ENCODE results near the gene OSBPL7.

OSBPL7 gene, protein sequence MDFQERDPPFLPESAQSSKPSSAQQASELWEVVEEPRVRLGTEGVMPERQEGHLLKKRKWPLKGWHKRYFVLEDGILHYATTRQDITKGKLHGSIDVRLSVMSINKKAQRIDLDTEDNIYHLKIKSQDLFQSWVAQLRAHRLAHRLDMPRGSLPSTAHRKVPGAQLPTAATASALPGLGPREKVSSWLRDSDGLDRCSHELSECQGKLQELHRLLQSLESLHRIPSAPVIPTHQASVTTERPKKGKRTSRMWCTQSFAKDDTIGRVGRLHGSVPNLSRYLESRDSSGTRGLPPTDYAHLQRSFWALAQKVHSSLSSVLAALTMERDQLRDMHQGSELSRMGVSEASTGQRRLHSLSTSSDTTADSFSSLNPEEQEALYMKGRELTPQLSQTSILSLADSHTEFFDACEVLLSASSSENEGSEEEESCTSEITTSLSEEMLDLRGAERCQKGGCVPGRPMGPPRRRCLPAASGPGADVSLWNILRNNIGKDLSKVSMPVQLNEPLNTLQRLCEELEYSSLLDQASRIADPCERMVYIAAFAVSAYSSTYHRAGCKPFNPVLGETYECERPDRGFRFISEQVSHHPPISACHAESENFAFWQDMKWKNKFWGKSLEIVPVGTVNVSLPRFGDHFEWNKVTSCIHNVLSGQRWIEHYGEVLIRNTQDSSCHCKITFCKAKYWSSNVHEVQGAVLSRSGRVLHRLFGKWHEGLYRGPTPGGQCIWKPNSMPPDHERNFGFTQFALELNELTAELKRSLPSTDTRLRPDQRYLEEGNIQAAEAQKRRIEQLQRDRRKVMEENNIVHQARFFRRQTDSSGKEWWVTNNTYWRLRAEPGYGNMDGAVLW

DNA sequence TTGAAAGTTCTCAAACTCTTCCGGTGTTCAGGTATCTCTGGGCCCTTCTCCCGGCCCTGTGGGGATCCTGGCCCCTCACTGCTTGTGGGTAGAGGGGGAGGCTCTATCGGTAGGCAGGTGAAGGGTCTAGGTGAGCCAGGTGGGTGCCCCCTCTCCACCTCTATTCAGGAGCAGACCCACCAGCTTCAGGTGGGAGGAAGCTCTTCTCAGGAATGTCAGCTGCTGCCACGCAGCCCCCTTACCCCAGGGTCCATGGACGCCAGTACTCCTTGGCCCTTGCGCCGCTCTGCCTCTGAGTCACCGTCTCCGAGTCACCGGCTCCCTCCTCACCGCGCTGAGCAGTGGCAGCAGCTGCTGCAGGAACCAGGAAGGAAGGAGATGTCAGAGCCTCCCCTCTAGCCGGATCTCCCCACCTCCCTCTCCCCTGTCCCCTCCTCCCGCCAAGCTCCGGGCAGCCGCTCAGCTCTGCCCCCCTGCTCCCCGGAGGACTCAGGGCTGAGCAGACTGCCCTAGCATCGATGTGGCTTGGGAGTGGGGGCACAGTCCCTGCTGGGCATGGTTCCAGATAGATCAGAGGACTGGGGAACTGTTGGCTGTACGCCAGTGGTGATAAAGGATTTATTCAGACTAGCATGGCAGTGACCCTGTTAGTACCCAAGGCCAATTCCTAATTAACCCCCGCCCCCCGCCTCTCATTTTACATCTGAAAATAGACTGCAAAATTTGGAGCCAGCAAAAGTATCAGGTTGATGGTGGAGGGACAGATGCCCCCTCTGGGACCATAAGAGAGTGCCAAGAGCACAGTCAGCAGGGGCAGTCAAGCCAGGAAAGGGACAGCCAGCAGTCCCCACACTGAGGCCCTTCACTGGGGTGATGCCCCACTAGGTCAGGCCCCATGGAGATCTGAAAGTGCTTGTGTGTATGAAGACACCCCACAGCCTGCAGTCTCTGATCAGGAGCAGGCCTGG is at the start of gene OSBPL7:
Gene OSBPL7 (minus strand): TSS at position 371 of the 968 bp plus-strand sequence. CDS start 1,516 bp downstream, outside the sequence.
- peak; percentile 41 for DNase-seq (ENCODE audit: low read depth)

DNA sequence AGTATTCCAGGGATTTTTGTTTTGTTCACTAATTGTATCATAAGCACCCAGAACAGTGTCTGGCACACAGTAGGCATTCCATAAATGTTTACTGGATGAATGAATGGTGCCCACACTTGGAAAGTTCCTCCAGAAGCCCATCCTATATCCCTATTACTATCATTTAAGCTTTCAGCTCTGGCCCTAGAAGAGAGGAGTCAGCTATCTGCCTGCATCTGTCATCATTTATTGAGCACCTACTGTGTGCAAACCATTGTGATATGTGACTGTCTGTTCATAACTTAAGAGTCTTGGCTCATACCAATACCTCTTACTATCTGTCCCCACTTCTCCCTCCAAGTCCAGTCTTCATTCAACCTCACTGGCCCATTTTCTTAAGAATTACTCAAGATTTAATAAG is 49.5 kb upstream of the OSBPL7 start:
- no peak for DNase-seq (ENCODE audit: low read depth)

DNA sequence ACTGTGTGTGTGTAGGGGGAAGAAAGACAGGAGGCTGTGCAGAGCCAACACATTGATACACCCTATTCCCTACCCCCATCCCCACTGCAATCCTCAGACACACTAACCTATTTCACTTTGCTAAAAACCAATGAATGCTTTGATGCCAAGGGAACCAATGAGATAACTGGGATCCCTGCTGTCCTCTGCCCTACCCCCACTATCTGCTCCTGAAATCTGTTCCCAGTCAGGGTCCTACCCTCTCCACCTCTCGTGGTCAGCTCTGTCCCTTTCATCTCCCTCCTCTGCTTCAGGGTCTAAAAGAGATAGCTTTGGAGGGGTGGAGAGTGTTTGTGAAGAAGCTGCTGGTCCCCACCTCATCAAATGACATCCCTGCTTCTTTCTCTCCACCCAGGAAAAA is 48.5 kb upstream of the OSBPL7 start:
- DNase-seq (ENCODE audit: low read depth), result no peak

DNA sequence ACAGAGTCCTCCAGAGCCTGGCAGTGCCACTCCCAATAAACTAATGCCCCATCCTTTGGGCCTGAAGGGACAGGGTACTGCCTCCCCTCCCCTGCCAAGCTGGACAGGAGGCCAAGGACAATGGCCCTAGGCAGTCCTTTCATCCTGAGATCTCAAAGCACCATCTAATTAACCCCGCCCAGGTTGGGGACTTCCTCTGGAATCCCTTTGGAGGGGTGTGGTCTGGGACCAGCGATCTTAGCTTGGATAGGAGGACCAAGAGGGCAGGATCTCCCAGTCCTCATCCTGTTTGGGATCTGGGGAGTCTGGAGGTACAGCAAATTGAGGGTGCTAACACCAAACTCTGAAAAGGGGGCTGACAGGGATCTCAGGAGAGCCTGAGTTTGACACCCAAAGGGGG is 47.5 kb upstream of the OSBPL7 start:
- DNase-seq (ENCODE audit: low read depth), result no peak

DNA sequence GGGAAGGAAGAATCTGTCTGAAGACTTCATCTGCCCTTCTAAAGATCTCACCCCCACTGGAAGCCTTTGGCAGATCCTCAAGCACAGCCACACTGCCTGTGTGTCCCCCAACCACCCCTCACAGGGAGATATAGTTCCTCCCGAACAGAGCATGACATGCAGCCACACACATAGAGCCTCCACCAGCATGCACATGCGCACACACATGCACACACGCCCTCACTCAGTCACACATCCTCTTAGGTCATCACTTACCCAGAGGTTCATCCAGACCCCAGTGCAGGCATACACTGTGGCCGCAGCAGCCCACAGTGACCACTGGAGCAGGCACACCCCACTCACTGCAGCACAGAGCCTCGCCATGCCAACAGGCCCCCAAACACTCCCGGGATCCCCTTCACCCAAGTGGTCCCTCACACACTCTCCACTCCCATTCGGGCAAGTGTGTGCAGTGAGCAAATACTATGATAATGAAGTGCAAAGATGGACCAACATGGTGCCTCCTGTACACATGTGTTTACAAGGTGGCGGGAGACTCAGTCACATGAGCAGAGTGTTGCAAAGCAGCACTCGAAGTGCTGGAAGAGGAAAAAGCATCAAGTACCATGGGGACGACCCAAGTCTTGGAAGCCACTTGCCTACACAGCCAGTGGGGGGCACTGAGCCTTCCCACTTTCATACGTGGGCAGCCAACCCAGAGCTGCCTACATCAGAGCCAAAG is 46.4 kb upstream of the OSBPL7 start:
- DNase-seq (ENCODE audit: low read depth), result no peak

DNA sequence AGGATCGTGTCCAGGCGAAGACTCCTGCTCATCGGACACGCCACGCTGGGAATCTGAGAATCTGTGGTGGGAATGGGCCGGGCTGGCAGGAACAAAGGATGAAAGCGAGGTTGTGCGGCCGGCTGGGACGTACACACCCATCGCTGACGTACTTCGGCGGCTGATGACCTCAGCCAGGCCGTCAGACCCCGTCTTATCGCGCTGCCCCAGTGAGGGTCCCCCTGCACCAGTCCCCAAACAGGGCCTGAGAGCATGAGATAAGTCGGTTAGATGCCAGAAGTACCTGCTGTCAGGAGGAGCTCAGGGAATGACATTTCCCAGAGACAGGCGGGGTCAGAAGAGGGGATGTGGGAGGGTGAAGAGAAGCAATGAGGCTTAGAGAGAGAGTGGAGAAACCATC is 45.3 kb upstream of the OSBPL7 start:
- DNase-seq (ENCODE audit: low read depth), result no peak

DNA sequence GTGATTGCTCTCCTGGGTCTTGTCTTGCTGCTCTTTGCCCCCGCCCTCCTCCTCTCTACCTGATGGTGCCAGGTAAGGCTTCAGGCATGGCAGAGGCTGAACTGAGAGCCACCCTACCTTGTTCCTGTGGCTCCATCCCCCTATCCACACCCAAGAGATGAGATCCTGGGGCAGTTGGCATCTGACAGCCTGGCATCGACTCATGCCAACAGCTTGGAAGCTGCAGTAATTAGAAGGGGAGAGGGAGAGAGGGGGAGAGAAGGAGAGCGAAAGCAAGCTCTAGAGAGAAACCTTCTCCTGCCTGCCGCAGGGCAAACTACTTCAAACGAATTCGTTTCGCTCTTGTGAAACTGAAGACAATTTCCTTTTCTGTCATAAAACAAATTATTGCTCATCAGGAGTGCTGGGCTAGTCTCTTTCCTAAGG is 43.2 kb upstream of the OSBPL7 start:
- DNase-seq (ENCODE audit: low read depth), result no peak

DNA sequence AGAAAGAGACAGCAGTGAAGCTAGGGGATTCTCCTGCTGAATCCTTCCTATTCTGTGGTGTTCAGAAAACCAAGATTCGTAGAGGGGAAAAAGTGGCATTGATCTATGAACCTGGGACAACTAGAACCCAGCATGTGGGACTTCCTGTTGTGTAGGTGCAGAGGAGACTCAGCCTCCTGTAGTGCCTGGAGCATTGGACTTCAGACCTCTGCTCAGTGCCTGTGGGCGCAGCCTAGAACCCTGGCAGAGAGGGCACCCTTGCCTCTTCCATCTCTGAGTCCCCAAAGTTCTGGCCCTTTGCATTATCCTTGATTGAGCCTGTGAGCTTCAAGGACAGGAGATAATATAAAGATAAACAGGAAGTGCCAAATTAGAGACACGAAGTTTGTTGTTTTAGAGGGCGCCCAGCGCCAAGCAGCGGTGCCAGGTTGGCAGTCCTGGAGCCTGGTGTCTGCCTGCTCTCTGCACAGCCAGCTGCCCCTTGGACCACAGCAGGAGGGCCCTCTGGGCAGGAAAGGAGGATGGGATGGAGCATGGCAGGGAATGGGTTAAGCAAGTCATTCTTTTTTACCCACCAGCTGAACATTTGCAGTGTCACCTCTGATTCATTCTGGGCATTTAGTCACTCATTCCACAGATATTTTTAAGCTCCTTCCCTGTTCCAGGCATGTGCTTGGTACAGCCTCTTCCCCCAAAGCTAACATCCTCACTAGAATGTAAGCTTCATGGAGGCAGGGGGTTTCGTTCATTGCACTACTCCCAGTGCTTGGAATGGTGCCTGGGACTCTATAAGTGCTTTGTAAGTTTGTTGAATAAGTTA is 41.2 kb upstream of the OSBPL7 start:
- DNase-seq (ENCODE audit: low read depth), result no peak

DNA sequence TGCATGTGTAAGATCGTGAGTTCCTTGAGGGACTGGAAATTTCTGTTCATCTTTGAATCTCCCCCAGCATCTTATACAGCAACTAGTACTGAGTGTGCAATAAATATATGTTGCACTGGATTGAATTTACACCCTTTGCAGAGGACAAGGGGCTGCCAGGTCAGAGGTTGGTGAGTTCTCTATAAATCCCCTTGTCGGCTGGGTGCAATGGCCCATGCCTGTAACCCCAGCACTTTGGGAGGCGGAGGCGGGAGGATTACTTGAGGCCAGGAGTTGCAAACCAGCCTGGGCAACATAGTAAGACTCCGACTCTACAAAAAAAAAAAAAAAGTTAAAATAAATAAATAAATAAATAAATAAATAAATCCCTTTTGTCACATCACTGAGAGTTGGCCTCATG is 38.8 kb upstream of the OSBPL7 start:
- DNase-seq (ENCODE audit: low read depth), result no peak

DNA sequence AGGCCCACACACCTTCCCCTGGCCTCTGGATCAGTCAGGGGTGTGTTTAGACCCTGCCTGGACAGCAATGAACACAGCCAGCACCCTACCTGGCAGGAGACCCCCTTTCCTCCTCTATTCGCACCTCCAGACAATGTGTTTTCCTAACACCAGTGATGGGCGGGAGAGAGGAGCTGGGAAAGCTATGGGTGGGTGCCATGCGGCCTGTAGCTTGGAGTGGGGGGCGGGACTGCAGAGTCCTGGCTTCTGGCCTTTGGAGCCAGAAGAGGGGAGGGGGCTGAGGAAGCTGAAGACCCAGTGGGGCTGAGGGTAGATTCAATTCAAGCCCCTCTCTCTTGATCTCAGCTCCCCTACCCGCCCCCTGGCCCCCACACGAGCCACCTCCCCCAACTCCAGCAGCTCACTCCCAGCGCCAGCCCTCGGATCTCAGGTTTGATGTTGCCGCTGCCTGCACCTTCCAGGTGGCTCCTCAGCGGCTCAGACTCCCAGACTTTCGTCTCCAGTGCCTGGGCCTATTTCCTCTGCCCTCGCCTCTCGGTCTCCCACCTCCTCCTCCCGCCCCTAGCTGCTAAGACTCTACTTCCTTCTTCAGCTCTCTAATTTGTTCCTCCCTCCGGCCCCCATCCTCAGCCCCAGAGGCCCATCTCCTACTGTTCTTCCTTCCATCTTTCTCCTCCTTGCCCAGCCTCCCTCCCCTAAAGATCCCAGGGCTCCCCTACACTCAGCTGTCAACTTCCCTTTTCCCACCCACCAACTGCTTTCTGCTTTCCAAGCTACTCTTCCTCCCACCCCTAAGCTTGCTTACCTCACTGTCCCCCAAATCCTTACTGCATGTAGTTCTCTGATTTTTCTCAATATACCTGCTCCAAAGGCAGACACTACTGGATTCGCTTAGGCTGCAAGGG is 36.2 kb upstream of the OSBPL7 start:
- DNase-seq (ENCODE audit: low read depth), result no peak

DNA sequence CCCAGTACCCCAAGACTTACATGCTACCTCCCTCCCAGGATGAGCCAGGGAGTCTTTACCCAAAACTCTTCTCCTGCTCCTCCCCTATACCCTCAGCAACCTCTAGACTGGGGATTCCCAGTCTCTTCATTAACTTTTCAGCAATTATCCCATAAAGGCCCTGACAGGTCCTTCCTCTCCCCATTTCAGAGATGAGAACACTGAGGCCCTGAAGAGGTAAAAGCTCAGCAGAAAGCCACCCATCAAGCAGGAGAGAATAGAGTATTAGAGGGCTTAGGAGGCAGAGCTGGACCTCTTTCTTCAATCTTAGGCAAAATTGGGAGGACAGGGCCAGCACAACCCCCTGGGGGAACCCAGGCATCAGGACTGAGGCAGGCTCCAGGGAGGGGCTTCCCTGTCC is 35.2 kb upstream of the OSBPL7 start:
- no peak for DNase-seq (ENCODE audit: low read depth)

DNA sequence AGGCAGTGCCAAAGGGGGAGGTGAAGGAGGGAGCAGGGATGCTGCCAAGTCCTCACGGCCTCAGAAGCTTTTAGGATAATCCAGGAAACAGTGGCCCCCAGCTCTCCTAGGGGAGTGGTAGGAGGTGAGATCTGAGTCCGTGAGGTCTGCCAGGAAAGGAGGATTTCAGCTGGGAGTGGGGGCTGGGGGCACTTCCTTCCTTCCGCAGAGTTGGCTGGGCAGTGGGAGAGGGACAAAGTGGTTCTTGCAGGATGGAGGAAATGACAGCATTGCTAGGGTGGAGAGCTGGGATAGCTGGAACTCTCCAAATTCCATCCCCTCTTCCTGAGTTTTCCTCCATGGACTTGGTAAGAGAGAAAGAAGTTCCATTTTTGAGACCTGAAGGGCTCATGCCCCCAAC is 34.1 kb upstream of the OSBPL7 start:
- no peak for DNase-seq (ENCODE audit: low read depth)

DNA sequence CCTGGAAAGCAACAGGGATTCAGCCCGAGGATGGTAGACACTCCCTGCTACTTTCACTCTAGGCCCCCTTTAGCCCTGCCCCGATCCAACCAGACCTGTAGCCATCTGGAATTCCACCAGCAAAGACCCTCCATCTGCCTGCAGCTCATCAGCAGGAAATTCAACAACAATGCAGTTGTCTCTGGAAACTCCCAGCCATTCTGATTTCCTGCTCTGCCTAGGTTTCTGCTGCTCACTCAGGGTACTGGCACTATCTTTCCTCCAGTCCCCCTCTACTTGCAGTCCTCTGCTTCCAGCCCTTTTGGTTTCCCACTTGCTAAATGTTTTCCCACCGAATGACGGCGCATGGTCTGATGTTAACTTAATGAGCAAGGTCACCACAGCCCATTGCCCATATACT is 32.0 kb upstream of the OSBPL7 start:
- DNase-seq (ENCODE audit: low read depth), result no peak

DNA sequence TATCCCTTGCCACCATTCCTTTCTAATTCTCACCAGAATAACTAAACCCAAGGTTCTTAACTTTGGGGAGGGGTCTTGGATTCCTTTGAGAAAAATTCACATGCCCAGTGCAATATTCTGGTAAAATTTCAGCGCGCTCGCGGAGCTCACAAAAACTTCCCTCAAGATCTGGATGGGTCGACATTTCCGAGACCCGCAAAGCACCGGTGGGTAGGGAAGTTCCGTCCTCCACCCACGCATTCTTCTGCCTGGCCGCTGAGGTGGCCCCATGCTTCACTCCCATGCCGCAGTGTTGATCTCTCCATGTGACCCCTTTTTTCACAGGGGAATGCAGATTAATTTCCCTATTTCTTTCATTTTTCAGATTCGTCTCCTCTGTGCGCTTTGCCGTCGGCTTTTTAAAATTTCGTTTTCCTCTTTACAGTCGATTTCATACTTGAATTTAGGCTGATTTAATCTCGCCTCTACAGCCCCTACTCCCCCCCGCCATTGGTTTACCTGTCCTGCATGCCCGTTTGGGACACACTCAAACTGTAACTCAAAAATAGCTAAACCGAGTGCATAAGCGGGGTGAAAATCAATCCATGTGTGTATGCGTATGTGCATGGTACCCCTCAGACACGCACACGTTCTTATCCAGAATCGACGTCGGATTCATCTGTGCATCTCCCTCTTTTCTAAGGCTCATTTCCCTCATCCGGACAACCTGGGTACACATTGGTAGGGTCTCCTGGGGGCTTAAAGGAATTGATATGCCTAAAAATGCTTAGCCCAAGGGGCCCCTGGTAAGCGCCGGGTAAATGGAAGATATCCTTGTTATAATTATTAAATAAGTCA is 30.7 kb upstream of the OSBPL7 start:
- no peak for DNase-seq (ENCODE audit: low read depth)

DNA sequence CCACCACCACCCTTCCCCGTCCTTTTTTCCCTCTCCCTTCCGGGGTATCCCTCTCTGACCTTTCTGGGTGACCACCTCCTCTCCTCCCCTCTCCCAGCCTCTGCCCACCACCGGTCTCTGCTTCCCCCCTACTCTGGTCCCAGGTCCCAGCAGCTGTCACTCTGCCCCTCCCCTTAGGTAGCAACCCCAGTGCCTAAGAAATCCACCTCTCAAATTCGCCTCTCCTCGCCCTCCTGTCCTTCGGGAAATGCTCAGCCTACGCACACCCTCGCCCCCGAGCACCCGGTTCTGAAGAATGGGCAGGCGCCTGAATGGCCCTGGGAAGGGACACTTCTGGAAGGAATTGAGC is 30.1 kb upstream of the OSBPL7 start:
- no peak for DNase-seq (ENCODE audit: low read depth)

DNA sequence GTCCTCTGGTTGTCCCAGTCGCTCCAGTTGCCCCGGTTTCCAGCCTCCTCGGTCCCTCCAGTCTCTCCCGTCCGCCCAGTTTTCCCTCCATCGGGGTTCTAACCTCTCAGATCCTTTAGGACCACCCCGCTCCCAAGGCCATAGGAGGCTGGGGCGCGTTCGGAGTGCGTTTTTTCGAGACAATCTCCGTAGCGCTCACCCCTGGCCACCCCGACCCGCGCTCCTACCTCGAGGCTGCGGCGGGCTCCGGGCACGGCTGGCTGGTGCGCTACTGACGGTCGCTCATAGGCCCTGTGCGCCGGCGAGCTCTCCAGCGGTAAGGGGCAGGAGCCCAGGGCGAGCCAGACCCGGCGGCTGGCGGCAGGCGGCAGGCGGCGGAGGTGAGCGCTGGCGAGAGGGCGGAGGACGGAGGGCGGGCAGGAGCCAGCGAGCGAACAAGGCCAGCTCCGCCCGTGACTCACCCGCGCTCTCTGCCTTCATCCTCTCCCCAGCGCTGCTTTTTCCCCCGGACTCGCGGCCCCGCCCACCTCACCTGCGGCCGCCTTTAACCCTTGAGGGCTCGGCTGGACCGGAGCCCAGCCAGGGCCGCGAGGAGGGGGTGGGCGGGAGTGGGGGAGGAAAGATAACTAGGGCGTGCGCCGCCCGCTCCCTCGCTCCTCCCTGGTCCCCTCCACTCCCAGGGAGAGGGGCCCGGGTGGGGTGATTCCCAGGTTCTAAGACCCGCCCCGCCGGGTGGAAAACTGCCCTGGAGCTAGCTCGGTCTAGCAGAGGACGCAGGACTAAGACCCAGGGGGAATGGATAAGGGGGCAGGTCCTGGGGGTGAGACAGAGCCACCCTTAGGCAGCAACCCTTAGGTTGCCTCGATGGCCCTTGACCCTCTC is 29.3 kb upstream of the OSBPL7 start, which contains the start of gene SP6:
Gene SP6 (minus strand): TSS at position 472 of the 882 bp plus-strand sequence. CDS start 2,734 bp downstream, outside the sequence.
- peak; percentile 26 for DNase-seq (ENCODE audit: low read depth)

DNA sequence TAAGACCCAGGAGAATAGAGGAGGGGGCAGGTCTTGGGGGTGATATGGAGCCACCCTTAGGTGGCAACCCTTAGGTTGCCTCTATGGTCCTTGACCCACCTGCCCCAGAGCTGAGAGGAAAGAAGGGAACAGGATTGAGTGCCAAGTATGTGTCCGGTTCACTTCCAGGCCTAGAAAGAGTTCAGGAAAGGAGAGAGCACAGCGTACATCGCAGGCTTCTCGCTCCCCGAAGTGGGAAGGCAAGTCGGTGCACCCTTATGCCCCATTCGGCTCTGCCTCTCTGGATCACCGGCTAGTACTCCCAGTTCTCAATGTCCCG is 28.7 kb upstream of the OSBPL7 start:
- no peak for DNase-seq (ENCODE audit: low read depth)

DNA sequence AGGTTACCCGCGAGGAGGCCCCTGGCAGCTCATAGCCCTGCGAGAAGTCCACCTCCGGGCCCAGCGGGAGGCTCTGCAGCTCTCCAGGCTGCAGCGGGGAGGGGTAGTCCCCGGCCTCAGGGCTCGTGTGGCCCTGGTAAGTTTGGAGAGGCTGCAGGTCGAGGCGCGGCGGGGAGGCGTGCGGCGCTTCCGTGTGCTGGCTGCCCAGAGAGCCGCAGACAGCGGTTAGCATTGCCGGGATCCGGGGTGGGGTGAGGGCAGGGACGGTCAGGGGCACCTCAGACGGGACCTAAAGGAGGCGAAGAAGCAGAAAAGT is 26.6 kb upstream of the OSBPL7 start:
- no peak for DNase-seq (ENCODE audit: low read depth)

All from stimulated activated CD8-positive, alpha-beta memory T cell treated with anti-CD3 and anti-CD28 coated beads, Interleukin-7, amount 100 ng/mL, for 24 hours (primary cell).